Heart left ventricle (tissue), 16 donors: ENCODE measurements around the gene SELENOO. TPM values are rescaled to one million over a fixed set of nuclear protein-coding genes. Genes with fewer than 3 reads are reported as not detected.
A peak's percentile ranks its signal among the peaks of the same experiment; 100 is the strongest.

Source experiments
- ATAC-seq, 4 donors: fragments of 200-7000 bp; cut with Tn5 transposase; one replicate each; pipeline ENCODE4 v1.9.1; 2020 to 2022; ENCODE audit warnings: moderate library complexity in 4 of 4, mild to moderate bottlenecking in 3 of 4, moderate number of reproducible peaks in 1 of 4
- DNase-seq, 5 donors: peaks; one replicate each; pipeline ENCODE4 v3.0.0-alpha.2; 2020
- H3K27ac ChIP-seq, 12 donors: fragments of 200-600 bp; sonication (generic) in 4 of 12; one replicate each; pipeline versions ENCODE4 v1.5.0 to v1.8.0; 2016 to 2022; ENCODE audit warnings: mild to moderate bottlenecking in 2 of 12
- H3K27me3 ChIP-seq, 9 donors: fragments of 200-600 bp; sonication (generic) in 2 of 9; one replicate each; pipeline versions ENCODE4 v1.5.1 to v1.8.0; 2016 to 2022; ENCODE audit warnings: mild to moderate bottlenecking in 3 of 9
- H3K36me3 ChIP-seq, 9 donors: fragments of 200-600 bp; sonication (generic) in 2 of 9; one replicate each; pipeline versions ENCODE4 v1.5.0 to v1.8.0; 2018 to 2022; ENCODE audit warnings: mild to moderate bottlenecking in 2 of 9
- H3K4me1 ChIP-seq, 12 donors: fragments of 200-600 bp; sonication (generic) in 4 of 12; one replicate each; pipeline versions ENCODE4 v1.5.0 to v1.8.0; 2016 to 2022; ENCODE audit warnings: mild to moderate bottlenecking in 3 of 12
- H3K4me3 ChIP-seq, 12 donors: fragments of 200-600 bp; sonication (generic) in 4 of 12; one replicate each; pipeline versions ENCODE4 v1.5.0 to v1.8.0; 2017 to 2022; ENCODE audit warnings: mild to moderate bottlenecking in 9 of 12, moderate library complexity in 4 of 12
- H3K9me3 ChIP-seq, 12 donors: fragments of 200-600 bp; sonication (generic) in 4 of 12; one replicate each; pipeline versions ENCODE4 v1.5.0 to v1.8.0; 2016 to 2022; ENCODE audit warnings: mild to moderate bottlenecking in 1 of 12
- CTCF ChIP-seq, 12 donors: fragments of 200-600 bp; sonication (generic) in 4 of 12; IDR thresholded peaks; one replicate each; pipeline versions ENCODE4 v1.5.0 to v1.8.0; 2018 to 2022; ENCODE audit warnings: antibody characterized with exemption in 12 of 12, mild to moderate bottlenecking in 5 of 12
- POLR2A ChIP-seq, 2 donors: fragments of 450-650 bp; IDR thresholded peaks; one replicate each; pipeline ENCODE4 v1.6.1; 2017; ENCODE audit warnings: antibody characterized with exemption in 2 of 2, mild to moderate bottlenecking in 2 of 2, moderate library complexity in 2 of 2
- WGBS, 4 donors: extraction: QIAGEN DNeasy Blood & Tissue Kit in 2 of 4; methylation state at CpG; one replicate each; pipeline versions ENCODE4 v1.1.5 to v1.1.7; 2013 to 2018; 5-methylcytosine and 5-hydroxymethylcytosine counted together
- intact Hi-C, 10 donors: fragments of 100-400 bp; cut with DNase I; formaldehyde crosslinking; loops; one replicate each; pipeline versions ENCODE4 v1.11.1 to v1.14.2; 2022
- polyA plus RNA-seq, 2 donors: library from polyadenylated mRNA; stranded (reverse); fragments of 200-250 nt; gene quantifications; one replicate each; pipeline ENCODE4 v1.2.3, GENCODE V29; 2013
- total RNA-seq, 9 donors: library from RNA; depleted of rRNA in 2 of 9; stranded (reverse); fragments of >200 nt in 2 of 9; fragmentation: NEBNext Ultra II Directional in 3 of 9; extraction: Animal tissue kit (Norgen Biotek cat#: 25700) in 3 of 9; gene quantifications; one replicate each; pipeline versions ENCODE4 v1.1.0 to v1.2.4, GENCODE V29; 2016 to 2023
- donor health status: ischemic (EF 13 %, LVEDD 7.1; RV severe dilation, severe dysfunction).
- donor health status: healthy with polysubstance abuse.
- donor health status: DM: no; HTN: yes; CAD: no.
- donor health status: DM: no; HTN: no; CAD: no.
- donor health status: ischemic (EF 25% LVEDD 6.9; RV normal size, moderate dysfunction).
- donor health status: ischemic (EF 25% LVEDD 5.7; RV mildly dilated, moderate dysfunction).
- donor health status: healthy.
- donor health status: DM: yes; HTN: yes; CAD: no.
- donor health status: ischemic (EF 35%, LVEDD 5.7; RV mildly dilated, moderate dysfunction).
- donor health status: nonischemic (EF 11% LVEDD 7.7; RV severe dilation, severe dysfunction).
- donor health status: DM: yes; HTN: yes; CAD: no.
- donor health status: PGD.
- donor health status: ischemic (EF 29% LVEDD 5.4; RV normal size, mild dysfunction).
- donor health status: nonischemic (EF 23%, LVEDD 6.1; RV moderate dilation, normal function).

SELENOO gene
- total and polyA plus RNA-seq, 11 donors: 10.4 to 23.8 (median 15.4) TPM

GRCh38 chr22:50186181-50186714 lies 14.6 kb upstream of the SELENOO start:
- ATAC-seq: no peak
- Histone ChIP-seq H3K9me3 (no peaks in the 10 kb centered on the region), H3K4me1 (peaks cover 8 to 74% (median 53%) of the 10 kb centered on the region in 12 donors), H3K27ac (peak overlapping the region in 11 of 12 donors; percentile 44 to 81 (median 66)), H3K36me3 (no peaks in the 10 kb centered on the region), H3K27me3 (no peaks in the 10 kb centered on the region), H3K4me3 (peak overlapping the region; percentile 47 to 80 (median 68))
- 0 to 2% (median 2%) methylated on average over 17 to 47 of the region's 47 CpGs for WGBS, 4 donors
- DNase-seq: peak in 2 of 5 donors; percentile 51 to 72
- intact Hi-C loops: loop anchor here in 2 of 10 donors (10.0 kb wide), 2 partner anchors 251 to 261 kb away; no protein-coding TSS in a partner anchor
- TF ChIP-seq POLR2A (IDR thresholded peaks at IDR 0.05) (no peak), CTCF (IDR thresholded peaks at IDR 0.05) (no peak)

- intact Hi-C loops: loop anchor here in 2 of 10 donors (10.0 kb wide), 2 partner anchors 252 to 262 kb away; no protein-coding TSS in a partner anchor
- DNase-seq (peak in 2 of 5 donors; percentile 29 to 62), ATAC-seq (no peak)
- H3K27me3 ChIP-seq: no peaks in the 10 kb centered on the region
- WGBS, 4 donors: 42 to 59% (median 53%) methylated on average over 16 to 26 of the region's 26 CpGs
- no peaks in the 10 kb centered on the region for H3K36me3 ChIP-seq
- H3K27ac ChIP-seq: peak overlapping the region in 11 of 12 donors; percentile 44 to 81 (median 66)
- peak overlapping the region; percentile 47 to 80 (median 68) for H3K4me3 ChIP-seq
- TF ChIP-seq POLR2A (IDR thresholded peaks at IDR 0.05) (no peak), CTCF (IDR thresholded peaks at IDR 0.05) (no peak)
- H3K9me3 ChIP-seq: no peaks in the 10 kb centered on the region
- peaks cover 8 to 78% (median 57%) of the 10 kb centered on the region in 12 donors for H3K4me1 ChIP-seq
Measured at GRCh38 chr22:50186761-50187523, 13.9 kb upstream of the SELENOO start.

GRCh38 chr22:50188356-50188755 lies 12.5 kb upstream of the SELENOO start:
- Histone ChIP-seq H3K27me3 (no peaks in the 10 kb centered on the region), H3K27ac (peak overlapping the region in 1 of 12 donors; percentile 94), H3K4me3 (no peak overlapping the region), H3K9me3 (no peaks in the 10 kb centered on the region), H3K4me1 (peaks cover 8 to 89% (median 57%) of the 10 kb centered on the region in 12 donors), H3K36me3 (peaks cover 0 to 5% (median 0%) of the 10 kb centered on the region in 9 donors)
- WGBS, 4 donors: 93 to 98% (median 96%) methylated on average over 11 of the region's 11 CpGs
- intact Hi-C loops: loop anchor here in 2 of 10 donors (10.0 kb wide), 2 partner anchors 254 to 264 kb away; no protein-coding TSS in a partner anchor
- TF ChIP-seq POLR2A (IDR thresholded peaks at IDR 0.05) (no peak), CTCF (IDR thresholded peaks at IDR 0.05) (no peak)
- DNase-seq (peak in 3 of 5 donors; percentile 21 to 37 (median 25)), ATAC-seq (no peak)
